Thymus (tissue), 11 donors: ENCODE data around the gene PTGER2. TPM values are rescaled to one million over a fixed set of nuclear protein-coding genes. Genes with fewer than 3 reads are reported as not detected.

Experiments used
- DNase-seq, 9 donors: peaks; one replicate each; pipeline ENCODE4 v3.0.0-alpha.2; 2013; ENCODE audit warnings: low spot score in 9 of 9, low read depth in 6 of 9, missing footprints in 1 of 9
- H3K27ac ChIP-seq, 2 donors: one replicate each; pipeline ENCODE4 v1.5.1; 2013; ENCODE audit warnings: control low read depth in 1 of 2, low read depth in 1 of 2, low read length in 1 of 2, mild to moderate bottlenecking in 1 of 2, moderate library complexity in 1 of 2
- H3K27me3 ChIP-seq, 2 donors: one replicate each; pipeline ENCODE4 v1.5.1; 2013; ENCODE audit warnings: low read length in 1 of 2; ENCODE audit not compliant: control insufficient read depth in 2 of 2, insufficient read depth in 1 of 2
- H3K36me3 ChIP-seq, 2 donors: one replicate each; pipeline ENCODE4 v1.5.1; 2013; ENCODE audit warnings: low read length in 1 of 2, mild to moderate bottlenecking in 1 of 2, moderate library complexity in 1 of 2; ENCODE audit not compliant: control insufficient read depth in 2 of 2, insufficient read depth in 2 of 2
- H3K4me1 ChIP-seq, 2 donors: one replicate each; pipeline ENCODE4 v1.5.1; 2013; ENCODE audit warnings: low read length in 2 of 2; ENCODE audit not compliant: control insufficient read depth in 2 of 2, insufficient read depth in 2 of 2
- H3K4me3 ChIP-seq, 2 donors: one replicate each; pipeline ENCODE4 v1.5.1; 2013; ENCODE audit warnings: low read length in 2 of 2, control low read depth in 1 of 2, mild to moderate bottlenecking in 1 of 2
- H3K9me3 ChIP-seq, 2 donors: one replicate each; pipeline ENCODE4 v1.5.1; 2013; ENCODE audit warnings: low read length in 1 of 2, mild to moderate bottlenecking in 1 of 2; ENCODE audit not compliant: control insufficient read depth in 2 of 2, insufficient read depth in 1 of 2
- WGBS: extraction: QIAGEN DNeasy Blood & Tissue Kit; methylation state at CpG from one replicate; pipeline ENCODE4 v1.1.7; 2013; 5-methylcytosine and 5-hydroxymethylcytosine counted together
- polyA plus RNA-seq: library from polyadenylated mRNA; stranded (reverse); fragments of 200-250 nt; gene quantifications from one replicate; pipeline ENCODE4 v1.2.3, GENCODE V29; 2013
- total RNA-seq: library from RNA; stranded (reverse); fragments of 120-200 nt; gene quantifications from one replicate; pipeline ENCODE4 v1.2.4, GENCODE V29; 2013
- donor health status: healthy.

PTGER2 gene
- total and polyA plus RNA-seq, 2 donors = 1.4 to 2.5 TPM

DNA sequence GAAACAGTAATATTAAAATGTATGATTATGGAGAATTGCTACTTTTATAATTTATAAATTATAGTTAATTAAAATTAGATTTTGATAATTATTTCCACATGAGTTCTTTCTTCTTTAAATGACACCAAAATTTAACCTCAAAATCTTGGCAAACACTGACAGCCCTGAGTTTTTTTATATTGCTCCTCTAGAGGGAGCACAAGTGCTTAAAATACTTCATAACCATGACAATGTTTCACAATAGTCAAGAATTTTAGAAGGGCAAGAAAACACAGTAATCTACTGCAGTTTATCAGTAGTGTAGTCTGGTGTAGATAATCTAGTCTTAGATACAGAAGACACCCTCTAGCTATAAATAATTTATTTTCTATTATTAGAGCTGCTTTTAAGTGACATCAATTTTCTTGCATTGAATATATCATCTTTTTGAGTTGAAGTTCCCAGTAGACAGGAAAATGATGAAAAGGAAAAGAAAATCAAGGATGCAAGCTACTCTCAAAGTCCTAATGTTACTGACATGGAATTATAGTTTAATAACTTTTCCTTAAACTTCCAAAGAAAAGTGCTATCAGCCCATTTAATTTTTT lies 14.3 kb upstream of the PTGER2 start:
- Histone ChIP-seq H3K27ac (no peak overlapping the region), H3K9me3 (no peaks in the 10 kb centered on the region), H3K27me3 (no peaks in the 10 kb centered on the region), H3K36me3 (no peaks in the 10 kb centered on the region), H3K4me1 (no peaks in the 10 kb centered on the region), H3K4me3 (no peak overlapping the region)
- peak in 4 of 9 donors; percentile 8 to 64 (median 26) for DNase-seq

DNA sequence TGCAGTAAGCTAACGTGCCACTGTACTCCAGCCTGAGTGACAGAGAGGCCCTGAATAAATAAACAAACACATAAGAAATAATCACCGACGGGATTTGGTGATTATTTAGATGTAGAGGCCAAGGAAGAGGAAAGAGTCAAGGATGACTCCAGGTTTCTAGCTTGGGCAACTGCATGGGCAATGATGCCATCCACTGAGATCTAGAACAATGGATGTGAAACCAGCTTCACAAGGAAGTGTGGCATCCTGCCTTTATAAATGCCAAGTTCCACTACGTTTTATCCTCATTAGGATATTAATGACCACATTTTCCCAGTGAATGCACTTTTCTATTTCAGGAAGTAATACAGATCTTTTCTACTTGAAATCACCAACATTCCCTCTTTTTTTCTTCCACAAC lies 10.9 kb upstream of the PTGER2 start:
- Histone ChIP-seq H3K27me3 (no peaks in the 10 kb centered on the region), H3K4me1 (no peaks in the 10 kb centered on the region), H3K27ac (no peak overlapping the region), H3K4me3 (no peak overlapping the region), H3K36me3 (no peaks in the 10 kb centered on the region), H3K9me3 (no peaks in the 10 kb centered on the region)
- WGBS = 93% methylated on average over 4 of the region's 4 CpGs
- DNase-seq = no peak

DNA sequence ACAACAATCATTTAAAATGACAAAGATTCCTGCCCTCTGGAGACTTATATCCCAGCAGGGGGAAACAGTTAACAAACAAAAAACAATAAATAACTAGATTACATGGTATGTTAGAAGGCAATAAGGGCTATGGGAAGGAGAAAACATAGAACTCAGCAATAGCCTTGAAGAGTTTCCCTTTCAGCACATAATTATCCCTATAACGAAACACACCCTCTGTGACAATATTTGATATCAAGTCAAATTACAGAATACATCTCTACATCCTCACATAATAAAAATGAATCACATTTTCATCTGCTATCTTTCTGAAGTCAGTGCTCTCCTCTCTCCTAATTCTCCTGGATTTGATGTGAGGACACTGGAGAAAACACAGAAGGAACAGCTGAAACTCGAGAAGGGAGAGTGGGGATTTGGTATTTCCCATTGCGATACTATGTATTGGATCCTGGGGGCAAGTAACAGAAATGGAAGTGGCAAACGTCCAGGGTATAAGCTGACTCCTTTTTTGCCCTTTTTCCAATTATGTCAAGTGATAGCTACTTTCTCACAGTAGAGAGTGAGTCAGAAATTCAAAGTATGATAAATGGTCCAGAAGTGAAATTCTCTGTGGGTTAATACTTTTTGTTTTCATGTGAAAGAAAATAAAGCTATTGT lies 9.7 kb upstream of the PTGER2 start:
- no peak for DNase-seq
- H3K27me3 ChIP-seq = no peaks in the 10 kb centered on the region
- no peaks in the 10 kb centered on the region for H3K36me3 ChIP-seq
- no peak overlapping the region for H3K27ac ChIP-seq
- no peaks in the 10 kb centered on the region for H3K4me1 ChIP-seq
- H3K9me3 ChIP-seq = no peaks in the 10 kb centered on the region
- 92% methylated on average over 4 of the region's 4 CpGs for WGBS
- H3K4me3 ChIP-seq = no peak overlapping the region

DNA sequence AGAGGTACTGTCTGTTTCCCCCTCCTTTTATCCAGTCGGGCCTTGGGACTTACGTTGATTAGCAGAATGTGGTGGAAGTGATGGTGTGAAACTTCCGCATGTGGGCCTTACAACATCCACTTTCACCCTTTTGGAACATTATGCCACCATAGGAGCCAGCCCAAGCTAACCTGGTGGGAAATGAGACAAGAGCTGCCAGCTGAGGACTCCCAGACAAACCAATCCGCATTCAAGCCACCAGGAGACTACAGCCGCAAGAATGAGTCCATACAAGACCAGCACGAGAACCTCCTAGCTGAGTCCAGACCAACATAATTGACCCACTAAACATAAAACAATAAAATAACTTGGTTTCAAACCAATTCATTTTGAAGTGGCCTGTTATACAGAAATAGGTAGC lies 9.1 kb upstream of the PTGER2 start:
- Histone ChIP-seq H3K4me3 (no peak overlapping the region), H3K27me3 (no peaks in the 10 kb centered on the region), H3K9me3 (no peaks in the 10 kb centered on the region), H3K36me3 (no peaks in the 10 kb centered on the region), H3K4me1 (no peaks in the 10 kb centered on the region), H3K27ac (no peak overlapping the region)
- DNase-seq = no peak
- WGBS = 96% methylated on average over 6 of the region's 6 CpGs

DNA sequence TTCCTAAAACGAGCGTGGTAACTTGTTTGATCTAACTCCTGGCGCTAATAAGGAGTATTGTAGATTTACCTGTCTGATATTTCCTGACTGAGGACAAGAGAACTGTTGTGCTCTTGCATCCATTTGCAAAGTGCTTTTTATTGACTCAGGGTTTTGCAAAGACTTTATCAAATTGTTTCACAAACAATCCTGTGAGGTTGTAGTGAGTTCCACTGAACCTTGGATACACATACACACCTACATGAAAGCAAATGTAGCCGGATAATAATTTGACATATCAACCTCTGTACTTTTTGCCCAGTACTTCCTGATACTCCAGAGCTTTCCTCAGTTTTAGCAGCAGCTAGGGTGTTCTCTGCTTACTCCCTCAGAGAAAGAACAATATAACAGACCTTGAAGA lies 6.7 kb upstream of the PTGER2 start:
- H3K36me3 ChIP-seq = no peaks in the 10 kb centered on the region

DNA sequence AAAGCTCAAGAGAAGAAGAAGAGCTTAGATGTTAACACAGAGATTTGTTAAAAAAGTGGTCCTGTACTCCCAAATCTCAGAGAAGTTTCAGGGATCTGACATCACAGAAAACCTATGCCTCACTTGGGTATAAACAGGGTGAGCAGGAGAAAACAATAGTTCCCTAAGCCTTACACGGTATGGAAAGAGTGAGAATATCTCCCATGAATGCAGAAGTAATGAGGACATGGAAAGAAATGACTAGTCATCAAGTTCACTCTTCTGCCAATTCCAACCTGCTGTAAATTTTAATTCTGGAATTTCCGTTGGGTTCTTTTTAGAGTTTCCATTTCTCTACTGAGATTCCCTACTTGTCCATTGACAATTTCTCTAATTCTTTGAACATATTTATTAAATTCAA lies 6.2 kb upstream of the PTGER2 start:
- no peak for DNase-seq
- Histone ChIP-seq H3K4me3 (no peak overlapping the region), H3K36me3 (no peaks in the 10 kb centered on the region), H3K27me3 (no peaks in the 10 kb centered on the region), H3K27ac (no peak overlapping the region), H3K4me1 (peaks cover 0 to 12% of the 10 kb centered on the region in 2 donors), H3K9me3 (no peaks in the 10 kb centered on the region)
- 77% methylated on average over 2 of the region's 2 CpGs for WGBS

More for the DNA sequence above, 6.7 kb upstream of the PTGER2 start:
- Histone ChIP-seq H3K27ac (no peak overlapping the region), H3K9me3 (no peaks in the 10 kb centered on the region), H3K4me1 (peaks cover 0 to 12% of the 10 kb centered on the region in 2 donors), H3K4me3 (no peak overlapping the region), H3K27me3 (no peaks in the 10 kb centered on the region)
- WGBS = 90% methylated on average over 4 of the region's 4 CpGs
- DNase-seq = no peak

DNA sequence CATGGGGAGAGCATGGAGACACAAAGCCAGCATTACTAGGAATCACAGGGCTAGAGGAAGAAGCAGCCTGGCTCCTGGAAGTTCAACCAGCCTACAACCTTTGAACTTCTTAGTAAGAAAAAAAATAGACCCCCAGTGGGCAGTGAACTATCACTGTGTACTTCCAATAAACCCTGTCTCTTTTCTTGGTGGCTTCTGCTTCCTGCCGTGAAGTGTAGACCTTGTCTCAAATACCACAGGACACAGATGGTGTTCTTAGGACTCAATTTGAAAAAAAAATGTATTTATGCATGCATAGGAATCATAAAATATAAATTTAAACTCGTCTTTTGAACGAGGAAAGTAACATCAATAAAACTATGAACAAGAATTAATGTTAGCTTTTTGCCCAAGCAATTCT lies 3.6 kb upstream of the PTGER2 start:
- H3K4me1 ChIP-seq = peaks cover 15 to 24% of the 10 kb centered on the region in 2 donors
- no peak overlapping the region for H3K27ac ChIP-seq
- no peaks in the 10 kb centered on the region for H3K36me3 ChIP-seq
- 10% methylated on average over 3 of the region's 3 CpGs for WGBS
- no peak overlapping the region for H3K4me3 ChIP-seq
- no peak for DNase-seq
- H3K9me3 ChIP-seq = no peaks in the 10 kb centered on the region
- H3K27me3 ChIP-seq = peaks cover 3 to 23% of the 10 kb centered on the region in 2 donors

DNA sequence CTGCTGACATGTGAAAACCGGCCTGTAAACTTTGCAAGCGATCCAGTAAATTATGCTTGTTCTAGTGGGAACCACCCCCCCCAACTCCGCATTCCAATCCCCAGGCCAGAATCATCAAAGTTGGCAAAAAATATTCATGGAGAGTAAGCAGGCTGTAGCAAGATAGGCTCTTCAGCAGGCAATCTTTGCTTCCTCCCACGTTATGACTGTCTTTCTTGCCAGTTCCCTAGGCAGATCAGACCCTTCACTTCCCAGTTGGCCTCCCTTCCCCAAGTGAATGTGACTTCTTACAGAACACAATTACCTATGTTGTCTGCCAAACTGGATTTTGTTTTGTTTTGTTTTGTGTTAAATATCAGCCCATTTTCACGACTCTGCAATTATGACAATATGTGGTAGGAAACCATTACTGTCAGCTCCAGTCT lies 1.2 kb upstream of the PTGER2 start:
- H3K4me1 ChIP-seq = peaks cover 15 to 31% of the 10 kb centered on the region in 2 donors
- H3K27ac ChIP-seq = no peak overlapping the region
- no peaks in the 10 kb centered on the region for H3K9me3 ChIP-seq
- H3K4me3 ChIP-seq = no peak overlapping the region
- WGBS = 70% methylated on average over 5 of the region's 5 CpGs
- H3K36me3 ChIP-seq = no peaks in the 10 kb centered on the region
- H3K27me3 ChIP-seq = peaks cover 3 to 25% of the 10 kb centered on the region in 2 donors
- DNase-seq = no peak

DNA sequence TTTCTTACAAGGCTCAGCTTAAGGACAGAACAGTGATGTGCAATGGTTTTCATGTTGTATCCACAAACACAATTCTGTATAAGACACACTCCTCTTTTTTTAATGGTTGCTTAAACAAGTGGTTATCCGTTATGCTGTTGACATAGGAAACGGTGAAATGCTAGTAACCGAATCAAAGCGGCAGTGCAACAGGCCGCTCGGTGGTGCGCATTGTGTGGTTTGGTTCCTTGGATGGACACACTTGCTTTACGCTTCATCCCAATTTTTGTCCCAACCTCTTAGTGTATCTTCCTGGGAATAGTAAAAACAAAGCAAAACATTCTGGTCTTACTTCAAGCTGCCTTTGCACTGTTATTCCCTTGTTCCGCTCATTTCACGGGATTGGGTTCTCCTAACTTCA lies 650 bp upstream of the PTGER2 start:
- DNase-seq = no peak
- Histone ChIP-seq H3K36me3 (no peaks in the 10 kb centered on the region), H3K27me3 (peaks cover 3 to 25% of the 10 kb centered on the region in 2 donors), H3K4me1 (peaks cover 15 to 34% of the 10 kb centered on the region in 2 donors), H3K9me3 (no peaks in the 10 kb centered on the region), H3K4me3 (peak overlapping the region; percentile 48 to 54), H3K27ac (peak overlapping the region in 1 of 2 donors; percentile 34)
- 26% methylated on average over 10 of the region's 10 CpGs for WGBS
